ENCODE results near the gene VPS41. TPM values are rescaled to one million over a fixed set of nuclear protein-coding genes. Genes with fewer than 3 reads are reported as not detected.

The VPS41 gene
- total RNA-seq, 4 donors from 2014 or later = 26.4 to 116 (median 41.3) TPM

DNA sequence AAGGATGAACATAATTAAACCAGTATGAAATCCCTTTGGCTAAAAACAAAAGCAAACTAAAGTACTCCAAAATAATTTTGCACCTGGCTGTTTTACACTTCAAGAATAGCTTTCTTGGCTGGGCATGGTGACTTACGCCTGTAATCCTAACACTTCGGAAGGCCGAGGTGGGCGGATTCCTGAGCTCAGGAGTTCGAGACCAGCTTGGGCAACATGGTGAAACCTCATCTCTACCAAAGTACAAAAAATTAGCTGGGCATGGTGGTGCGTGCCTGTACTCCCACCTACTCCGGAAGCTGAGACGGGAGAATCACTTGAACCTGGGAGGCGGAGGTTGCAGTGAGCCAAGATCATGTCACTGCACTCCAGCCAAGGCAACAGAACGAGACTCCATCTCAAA lies 185.7 kb downstream of the VPS41 start:
- peaks cover 0 to 28% (median 0%) of the 10 kb centered on the region in 3 donors for H3K36me3 ChIP-seq
- H3K27me3 ChIP-seq = no peaks in the 10 kb centered on the region
- H3K9me3 ChIP-seq = no peaks in the 10 kb centered on the region
- TF ChIP-seq, protein P1, sequence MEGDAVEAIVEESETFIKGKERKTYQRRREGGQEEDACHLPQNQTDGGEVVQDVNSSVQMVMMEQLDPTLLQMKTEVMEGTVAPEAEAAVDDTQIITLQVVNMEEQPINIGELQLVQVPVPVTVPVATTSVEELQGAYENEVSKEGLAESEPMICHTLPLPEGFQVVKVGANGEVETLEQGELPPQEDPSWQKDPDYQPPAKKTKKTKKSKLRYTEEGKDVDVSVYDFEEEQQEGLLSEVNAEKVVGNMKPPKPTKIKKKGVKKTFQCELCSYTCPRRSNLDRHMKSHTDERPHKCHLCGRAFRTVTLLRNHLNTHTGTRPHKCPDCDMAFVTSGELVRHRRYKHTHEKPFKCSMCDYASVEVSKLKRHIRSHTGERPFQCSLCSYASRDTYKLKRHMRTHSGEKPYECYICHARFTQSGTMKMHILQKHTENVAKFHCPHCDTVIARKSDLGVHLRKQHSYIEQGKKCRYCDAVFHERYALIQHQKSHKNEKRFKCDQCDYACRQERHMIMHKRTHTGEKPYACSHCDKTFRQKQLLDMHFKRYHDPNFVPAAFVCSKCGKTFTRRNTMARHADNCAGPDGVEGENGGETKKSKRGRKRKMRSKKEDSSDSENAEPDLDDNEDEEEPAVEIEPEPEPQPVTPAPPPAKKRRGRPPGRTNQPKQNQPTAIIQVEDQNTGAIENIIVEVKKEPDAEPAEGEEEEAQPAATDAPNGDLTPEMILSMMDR (IDR thresholded peaks at IDR 0.05) = no peak
- no peak for TF ChIP-seq POLR2A (IDR thresholded peaks at IDR 0.05)
- no peak overlapping the region for H3K27ac ChIP-seq
- H3K4me1 ChIP-seq = no peaks in the 10 kb centered on the region
- H3K4me3 ChIP-seq = no peak overlapping the region
- DNase-seq = no peak

DNA sequence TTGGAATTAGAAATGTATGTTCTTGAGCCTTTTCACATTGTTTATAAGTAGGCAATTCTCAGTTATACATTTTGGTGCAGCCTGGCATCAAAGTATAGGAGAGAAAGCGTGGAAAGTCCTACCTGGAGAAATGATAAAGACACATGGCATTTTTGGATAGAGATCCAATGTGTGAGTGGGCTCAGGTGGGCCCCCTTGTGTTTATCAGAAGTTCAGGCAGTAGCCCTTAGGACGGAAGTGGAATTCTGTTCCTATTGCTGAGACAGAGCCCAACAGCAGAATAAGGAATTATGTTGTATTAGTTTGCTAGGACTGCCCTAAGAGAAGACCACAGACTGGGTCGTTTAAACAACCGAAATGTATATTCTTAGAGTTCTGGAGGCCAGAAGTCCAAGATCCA lies 192.6 kb downstream of the VPS41 start:
- Histone ChIP-seq H3K27ac (no peak overlapping the region), H3K4me1 (no peaks in the 10 kb centered on the region), H3K9me3 (peaks cover 0 to 8% (median 0%) of the 10 kb centered on the region in 4 donors), H3K4me3 (no peak overlapping the region), H3K27me3 (no peaks in the 10 kb centered on the region), H3K36me3 (no peaks in the 10 kb centered on the region)
- no peak for TF ChIP-seq POLR2A (IDR thresholded peaks at IDR 0.05)
- no peak for DNase-seq

DNA sequence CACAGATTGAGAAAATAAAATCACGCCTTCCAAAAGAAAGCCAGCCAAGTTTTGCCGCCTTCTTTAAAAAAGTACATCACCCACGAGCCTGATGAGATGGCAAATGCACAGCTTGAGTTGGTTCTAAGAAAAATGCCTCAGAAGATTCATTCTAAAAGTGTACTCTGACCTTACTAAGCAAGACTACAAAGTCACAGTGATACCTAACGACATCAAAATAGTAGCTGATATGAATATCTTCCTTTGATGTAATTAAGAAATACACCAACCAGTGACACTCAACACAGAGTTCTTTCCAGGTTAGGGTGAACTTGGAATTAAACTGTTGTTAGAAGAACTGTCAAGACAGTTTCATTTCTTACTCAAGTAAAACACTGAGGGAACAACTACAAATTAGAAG lies 199.9 kb downstream of the VPS41 start:
- H3K27ac ChIP-seq = no peak overlapping the region
- no peaks in the 10 kb centered on the region for H3K9me3 ChIP-seq
- no peaks in the 10 kb centered on the region for H3K27me3 ChIP-seq
- no peak overlapping the region for H3K4me3 ChIP-seq
- TF ChIP-seq, protein P1 (IDR thresholded peaks at IDR 0.05) = no peak
- no peak for TF ChIP-seq POLR2A (IDR thresholded peaks at IDR 0.05)
- H3K4me1 ChIP-seq = no peaks in the 10 kb centered on the region
- no peak for DNase-seq
- no peaks in the 10 kb centered on the region for H3K36me3 ChIP-seq

DNA sequence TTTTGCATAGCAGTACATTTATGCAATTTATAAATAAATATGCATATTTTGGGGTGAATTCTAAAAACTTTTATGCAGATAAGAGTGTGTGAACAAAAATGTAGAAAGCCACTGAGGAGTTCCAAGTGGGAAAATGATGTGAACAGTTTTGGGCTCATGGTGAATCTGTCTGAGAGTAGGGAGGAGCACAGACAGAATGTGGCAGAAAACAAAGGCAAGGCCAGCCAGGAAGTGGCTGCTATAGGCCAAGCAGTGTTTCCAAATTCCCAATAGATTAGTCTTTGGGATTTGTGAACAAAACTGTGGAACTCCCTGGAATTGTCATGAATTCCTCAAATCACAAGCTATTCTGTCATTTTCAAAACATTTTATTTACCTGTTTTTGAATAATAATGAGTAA lies 204.2 kb downstream of the VPS41 start:
- DNase-seq = no peak
- Histone ChIP-seq H3K9me3 (no peaks in the 10 kb centered on the region), H3K4me1 (no peaks in the 10 kb centered on the region), H3K4me3 (no peak overlapping the region), H3K27ac (no peak overlapping the region), H3K27me3 (no peaks in the 10 kb centered on the region), H3K36me3 (no peaks in the 10 kb centered on the region)
- TF ChIP-seq, protein P1 (IDR thresholded peaks at IDR 0.05) = no peak
- TF ChIP-seq POLR2A (IDR thresholded peaks at IDR 0.05) = no peak

DNA sequence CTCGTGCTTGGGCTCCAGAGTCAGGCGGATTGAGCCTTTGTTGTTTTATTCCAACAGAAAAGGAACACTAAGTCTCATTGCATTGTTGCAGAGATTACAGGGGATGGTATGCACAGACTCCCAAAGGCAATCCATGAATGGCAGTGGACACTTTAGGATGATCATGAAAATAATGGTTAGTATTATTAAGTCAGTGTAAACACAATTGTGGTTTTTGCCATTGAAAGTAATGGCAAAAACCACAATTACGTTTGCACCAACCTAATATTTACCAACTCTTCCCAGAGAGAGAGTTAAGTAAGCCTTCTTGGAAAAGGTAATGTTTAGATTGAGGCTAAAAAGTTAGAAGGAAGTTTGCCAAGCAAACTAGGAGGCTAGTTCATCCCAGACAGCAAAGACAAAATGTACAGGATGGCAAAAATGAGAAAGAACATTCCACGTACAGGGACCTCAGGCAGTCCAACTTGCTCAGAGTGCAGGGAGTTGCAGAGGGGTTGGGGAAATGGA lies 204.9 kb downstream of the VPS41 start:
- H3K27ac ChIP-seq = no peak overlapping the region
- TF ChIP-seq POLR2A (IDR thresholded peaks at IDR 0.05) = no peak
- TF ChIP-seq, protein P1 (IDR thresholded peaks at IDR 0.05) = no peak
- DNase-seq = no peak
- H3K4me1 ChIP-seq = no peaks in the 10 kb centered on the region
- H3K9me3 ChIP-seq = no peaks in the 10 kb centered on the region
- no peaks in the 10 kb centered on the region for H3K27me3 ChIP-seq
- no peak overlapping the region for H3K4me3 ChIP-seq
- H3K36me3 ChIP-seq = no peaks in the 10 kb centered on the region

DNA sequence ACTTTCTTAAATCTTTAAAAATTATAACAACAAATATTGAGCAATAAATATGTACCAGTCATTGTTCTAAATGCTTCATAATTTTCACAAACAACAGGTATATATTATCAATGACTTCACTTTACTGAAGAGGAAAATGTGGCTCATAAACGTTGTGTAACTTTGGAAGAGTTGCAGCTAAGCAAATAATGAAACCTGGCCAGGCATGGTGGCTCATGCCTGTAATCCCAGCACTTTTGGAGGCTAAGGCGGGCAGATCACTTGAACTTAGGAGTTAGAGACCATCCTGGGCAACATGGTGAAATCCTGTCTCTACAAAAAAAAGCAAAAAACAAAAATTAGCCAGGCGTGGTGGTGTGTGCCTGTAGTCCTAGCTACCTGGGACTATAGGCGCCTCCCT lies 205.9 kb downstream of the VPS41 start:
- Histone ChIP-seq H3K36me3 (no peaks in the 10 kb centered on the region), H3K27me3 (no peaks in the 10 kb centered on the region), H3K9me3 (no peaks in the 10 kb centered on the region), H3K4me3 (no peak overlapping the region), H3K27ac (no peak overlapping the region), H3K4me1 (no peaks in the 10 kb centered on the region)
- no peak for TF ChIP-seq POLR2A (IDR thresholded peaks at IDR 0.05)
- TF ChIP-seq, protein P1 (IDR thresholded peaks at IDR 0.05) = no peak
- no peak for DNase-seq

Data from Peyer's patch (tissue), 4 donors.